GM12891 (cell line): Measurements from ENCODE around the gene MIA2. TPM values are rescaled to one million over a fixed set of nuclear protein-coding genes. Genes with fewer than 3 reads are reported as not detected.
"Not testable (repeated sequence)": the region's sequence is repeated elsewhere in the genome, so short reads cannot be mapped to it uniquely, and the experiment has no call there.

Experiments
- DNase-seq: peaks from one replicate; pipeline ENCODE4 v3.0.0; 2011; ENCODE audit warnings: low spot score; ENCODE audit not compliant: insufficient read length
- FAIRE-seq: peaks from 2 replicates; lab custom pipeline; 2011; peaks lifted over from hg19 to GRCh38; lab: Jason Lieb, UNC
- PAX5 ChIP-seq: IDR thresholded peaks from 2 replicates; pipeline ENCODE4 v1.6.1; 2011; ENCODE audit warnings: low read length, moderate library complexity, mild to moderate bottlenecking; ENCODE audit not compliant: insufficient read depth, severe bottlenecking
- POLR2A ChIP-seq: IDR thresholded peaks from 2 replicates; pipeline ENCODE4 v1.6.1; 2011; ENCODE audit warnings: low read depth, low read length, control low read depth
- POLR2AphosphoS5 ChIP-seq: IDR thresholded peaks from 2 replicates; pipeline ENCODE4 v1.6.1; 2011; ENCODE audit warnings: low read depth, low read length, control low read depth
- POU2F2 ChIP-seq: IDR thresholded peaks from 2 replicates; pipeline ENCODE4 v1.6.1; 2011; ENCODE audit warnings: low read depth, mild to moderate bottlenecking, control low read depth, low read length, moderate library complexity
- SPI1 ChIP-seq: IDR thresholded peaks from 2 replicates; pipeline ENCODE4 v1.6.1; 2011; ENCODE audit warnings: low read depth, low read length, control low read depth
- TAF1 ChIP-seq: IDR thresholded peaks from 2 replicates; pipeline ENCODE4 v1.6.1; 2011; ENCODE audit warnings: low read depth, low read length, control low read depth
- polyA plus RNA-seq: library from polyadenylated mRNA; unstranded; fragments of >200 nt; gene quantifications from one replicate; pipeline ENCODE4 v1.2.1, GENCODE V29; 2012; ENCODE audit warnings: low read depth, missing spikeins, inconsistent platforms; ENCODE audit not compliant: missing spikeins

Gene MIA2, protein sequence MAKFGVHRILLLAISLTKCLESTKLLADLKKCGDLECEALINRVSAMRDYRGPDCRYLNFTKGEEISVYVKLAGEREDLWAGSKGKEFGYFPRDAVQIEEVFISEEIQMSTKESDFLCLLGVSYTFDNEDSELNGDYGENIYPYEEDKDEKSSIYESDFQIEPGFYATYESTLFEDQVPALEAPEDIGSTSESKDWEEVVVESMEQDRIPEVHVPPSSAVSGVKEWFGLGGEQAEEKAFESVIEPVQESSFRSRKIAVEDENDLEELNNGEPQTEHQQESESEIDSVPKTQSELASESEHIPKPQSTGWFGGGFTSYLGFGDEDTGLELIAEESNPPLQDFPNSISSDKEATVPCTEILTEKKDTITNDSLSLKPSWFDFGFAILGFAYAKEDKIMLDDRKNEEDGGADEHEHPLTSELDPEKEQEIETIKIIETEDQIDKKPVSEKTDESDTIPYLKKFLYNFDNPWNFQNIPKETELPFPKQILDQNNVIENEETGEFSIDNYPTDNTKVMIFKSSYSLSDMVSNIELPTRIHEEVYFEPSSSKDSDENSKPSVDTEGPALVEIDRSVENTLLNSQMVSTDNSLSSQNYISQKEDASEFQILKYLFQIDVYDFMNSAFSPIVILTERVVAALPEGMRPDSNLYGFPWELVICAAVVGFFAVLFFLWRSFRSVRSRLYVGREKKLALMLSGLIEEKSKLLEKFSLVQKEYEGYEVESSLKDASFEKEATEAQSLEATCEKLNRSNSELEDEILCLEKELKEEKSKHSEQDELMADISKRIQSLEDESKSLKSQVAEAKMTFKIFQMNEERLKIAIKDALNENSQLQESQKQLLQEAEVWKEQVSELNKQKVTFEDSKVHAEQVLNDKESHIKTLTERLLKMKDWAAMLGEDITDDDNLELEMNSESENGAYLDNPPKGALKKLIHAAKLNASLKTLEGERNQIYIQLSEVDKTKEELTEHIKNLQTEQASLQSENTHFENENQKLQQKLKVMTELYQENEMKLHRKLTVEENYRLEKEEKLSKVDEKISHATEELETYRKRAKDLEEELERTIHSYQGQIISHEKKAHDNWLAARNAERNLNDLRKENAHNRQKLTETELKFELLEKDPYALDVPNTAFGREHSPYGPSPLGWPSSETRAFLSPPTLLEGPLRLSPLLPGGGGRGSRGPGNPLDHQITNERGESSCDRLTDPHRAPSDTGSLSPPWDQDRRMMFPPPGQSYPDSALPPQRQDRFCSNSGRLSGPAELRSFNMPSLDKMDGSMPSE (N-terminal part only)
- polyA plus RNA-seq, result 5.0 TPM

DNA sequence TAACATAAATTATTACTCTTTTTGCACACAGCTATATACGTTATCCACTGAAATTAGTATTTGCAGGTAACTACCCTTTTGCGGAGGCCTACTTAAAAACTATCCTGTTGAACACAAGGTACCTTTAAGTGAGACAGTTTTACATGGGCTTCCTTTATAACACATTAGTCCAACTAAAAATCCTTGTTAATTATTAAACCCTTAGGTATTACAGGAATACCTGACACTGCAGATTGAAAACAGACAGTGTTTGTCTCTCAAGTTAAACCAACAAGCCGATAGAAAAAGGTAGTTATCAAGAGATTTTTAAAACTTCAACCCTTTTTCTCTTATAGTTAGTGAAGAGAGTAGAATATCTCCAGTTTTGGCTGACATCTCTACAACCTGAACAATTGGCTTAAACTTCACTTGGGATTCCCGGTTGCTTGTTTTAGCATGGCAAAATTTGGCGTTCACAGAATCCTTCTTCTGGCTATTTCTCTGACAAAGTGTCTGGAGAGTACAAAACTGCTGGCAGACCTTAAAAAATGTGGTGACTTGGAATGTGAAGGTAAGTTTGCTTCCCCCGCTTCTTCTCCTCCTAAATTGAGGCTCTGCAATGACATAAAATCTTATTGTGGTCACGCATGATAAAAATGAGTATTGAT, at the start of gene MIA2:
Gene MIA2, plus strand, starts transcription at position 236 of the 647 bp plus-strand sequence. Its CDS starts 200 bp downstream, at position 436.
- DNase-seq (no peak), FAIRE-seq (no peak)
- TF ChIP-seq SPI1 (no peak), POLR2A (no peak), PAX5 (no peak), TAF1 (no peak), POU2F2 (no peak), POLR2AphosphoS5 (no peak)

DNA sequence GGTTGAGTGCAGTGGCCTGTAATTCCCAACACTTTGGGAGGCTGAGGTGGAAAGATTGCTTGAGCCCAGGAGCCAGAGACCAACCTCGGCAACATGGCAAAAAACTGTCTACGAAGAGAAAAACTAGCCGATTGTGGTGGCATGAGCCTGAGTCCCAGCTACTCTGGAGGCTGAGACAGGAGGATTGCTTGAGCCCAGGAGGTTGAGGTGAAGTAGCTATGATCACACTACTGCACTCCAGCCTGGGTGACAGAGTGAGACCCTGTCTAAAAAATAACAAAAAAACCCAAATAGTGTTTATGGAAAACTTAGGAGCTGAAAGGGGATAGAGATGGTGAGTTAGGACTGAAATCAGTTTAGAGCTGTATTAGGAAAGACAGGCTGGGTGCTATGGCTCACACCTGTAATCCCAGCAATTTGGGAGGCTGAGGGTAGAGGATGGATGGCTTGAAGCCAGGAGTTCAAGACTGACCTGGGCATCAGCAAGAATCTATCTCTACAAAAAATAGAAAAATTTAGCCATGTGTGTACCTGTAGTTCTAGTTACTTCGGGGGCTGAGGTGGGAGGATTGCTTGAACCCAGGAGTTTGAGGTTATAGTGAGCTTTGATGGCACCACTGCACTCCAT, 49.0 kb upstream of the MIA2 start:
- no peak for FAIRE-seq
- DNase-seq, result no peak
- TF ChIP-seq SPI1, result no peak
- TF ChIP-seq POU2F2, result peak; percentile 45; the same call in 1 of the 2 replicates
- TF ChIP-seq PAX5, result no peak
- peak; percentile 89 for TF ChIP-seq POLR2AphosphoS5
- peak; percentile 65 for TF ChIP-seq POLR2A
- no peak for TF ChIP-seq TAF1

DNA sequence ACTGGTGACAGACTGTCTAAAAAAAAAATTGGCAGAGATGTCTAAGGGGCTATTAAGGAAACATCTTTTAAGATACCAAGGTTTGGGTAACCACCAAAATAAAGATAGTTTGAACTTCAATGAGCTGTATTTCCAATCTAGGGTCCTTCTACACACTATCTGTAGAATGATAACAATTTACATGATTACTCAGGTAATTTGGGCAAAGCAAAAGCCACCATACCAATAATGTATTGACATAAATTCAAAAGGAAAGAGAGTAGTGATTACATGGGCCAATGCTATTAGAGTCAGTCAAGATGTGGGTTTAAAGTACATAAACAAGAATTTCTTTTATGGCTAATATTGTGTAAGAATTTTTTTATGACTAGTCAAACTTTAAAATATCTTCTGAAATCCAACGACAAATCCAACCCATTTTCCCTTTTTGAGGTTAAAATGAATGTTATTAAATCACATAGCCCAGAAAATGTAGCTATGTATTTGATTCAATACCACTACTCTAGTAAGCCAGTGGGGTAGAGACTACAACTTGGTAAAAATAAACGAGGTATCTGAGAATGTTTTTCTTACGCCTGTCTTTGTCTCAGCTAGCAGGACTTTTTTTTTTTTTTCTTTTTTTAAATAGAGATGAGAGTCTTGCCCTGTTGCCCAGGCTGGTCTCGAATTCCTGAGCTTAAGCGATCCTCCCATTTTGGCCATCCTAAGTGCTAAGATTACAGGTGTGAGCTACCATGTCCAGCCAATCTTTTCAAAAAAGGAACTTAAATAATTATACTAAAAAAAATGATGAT, 48.3 kb upstream of the MIA2 start:
- TF ChIP-seq POLR2AphosphoS5 (peak; percentile 60), SPI1 (no peak)
- FAIRE-seq (no peak), DNase-seq (no peak)

DNA sequence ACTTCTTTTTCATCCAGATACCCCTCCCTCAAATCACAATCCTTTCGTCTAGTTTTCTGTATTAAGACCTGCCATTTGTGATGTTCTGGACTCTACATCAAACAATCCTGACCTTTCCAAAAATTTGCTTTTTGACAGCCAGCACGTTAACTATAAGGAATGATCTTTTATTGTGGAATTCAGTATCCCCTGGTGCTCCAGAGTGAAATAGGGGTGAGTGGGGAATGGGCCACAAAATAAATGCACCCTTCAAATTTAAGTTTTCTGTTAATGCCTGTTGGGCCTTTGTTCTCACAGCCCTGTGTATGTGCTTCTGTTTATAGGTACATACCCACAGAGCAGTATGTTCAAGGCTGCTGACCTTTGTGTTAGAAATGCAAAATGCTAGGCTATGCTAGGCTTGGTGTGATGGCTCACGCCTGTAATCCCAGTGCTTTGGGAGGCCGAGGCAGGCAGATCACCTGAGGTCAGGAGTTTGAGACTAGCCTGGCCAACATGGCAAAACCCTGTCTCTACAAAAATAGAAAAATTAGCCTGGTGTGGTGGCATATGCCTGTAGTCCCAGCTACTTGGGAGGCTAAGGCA, 46.7 kb upstream of the MIA2 start:
- TF ChIP-seq PAX5 (no peak), POU2F2 (0 out of 2 replicates have a peak, but pooled peaks have one; percentile 17), POLR2AphosphoS5 (peak; percentile 42)
- FAIRE-seq (no peak), DNase-seq (no peak)

DNA sequence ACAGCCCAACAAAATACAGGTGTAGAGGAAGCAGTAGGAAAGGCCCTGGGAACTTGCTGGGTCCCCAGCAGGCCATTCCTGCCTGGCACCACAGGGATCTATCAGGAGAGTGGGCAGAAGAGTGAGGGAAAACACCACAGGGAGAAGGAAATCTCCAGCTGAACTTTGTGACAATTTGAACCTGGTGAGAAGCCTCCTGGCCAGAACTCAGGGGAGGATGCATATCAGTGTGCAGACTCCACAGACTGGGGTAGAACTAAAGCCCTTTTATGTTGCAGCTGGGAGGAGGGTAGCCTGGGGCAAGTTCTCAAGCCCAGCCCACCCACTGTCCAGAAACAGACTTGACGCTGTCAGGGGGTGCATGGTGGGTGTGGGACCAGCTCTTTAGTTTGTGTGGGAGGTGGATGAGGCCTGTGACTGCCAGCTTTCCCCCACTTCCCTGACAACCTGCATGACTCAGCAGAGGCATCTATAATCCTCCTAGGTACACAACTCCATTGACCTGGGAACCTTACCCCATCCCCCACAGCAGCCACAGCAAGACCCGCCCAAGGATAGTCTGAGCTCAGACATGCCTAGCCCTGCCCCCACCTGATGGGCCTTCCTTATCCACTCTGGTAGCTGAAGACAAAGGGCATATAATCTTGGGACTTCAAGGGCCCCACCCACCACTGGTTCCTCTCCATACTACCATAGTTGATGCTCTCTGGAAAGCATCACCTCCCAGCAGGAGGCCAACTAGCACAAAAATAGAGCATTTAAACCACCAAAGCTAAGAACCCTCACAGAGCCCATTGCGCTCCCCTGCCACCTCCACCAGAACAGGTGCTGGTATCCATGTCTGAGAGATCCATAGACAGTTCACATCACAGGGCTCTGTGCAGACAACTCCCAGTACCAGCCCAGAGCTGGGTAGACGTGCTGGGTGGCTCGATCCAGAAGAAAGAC, 29.8 kb upstream of the MIA2 start:
- TF ChIP-seq TAF1 (no peak), POLR2AphosphoS5 (no peak), POLR2A (no peak), POU2F2 (no peak), PAX5 (no peak), SPI1 (no peak)
- FAIRE-seq (no peak), DNase-seq (no peak)

DNA sequence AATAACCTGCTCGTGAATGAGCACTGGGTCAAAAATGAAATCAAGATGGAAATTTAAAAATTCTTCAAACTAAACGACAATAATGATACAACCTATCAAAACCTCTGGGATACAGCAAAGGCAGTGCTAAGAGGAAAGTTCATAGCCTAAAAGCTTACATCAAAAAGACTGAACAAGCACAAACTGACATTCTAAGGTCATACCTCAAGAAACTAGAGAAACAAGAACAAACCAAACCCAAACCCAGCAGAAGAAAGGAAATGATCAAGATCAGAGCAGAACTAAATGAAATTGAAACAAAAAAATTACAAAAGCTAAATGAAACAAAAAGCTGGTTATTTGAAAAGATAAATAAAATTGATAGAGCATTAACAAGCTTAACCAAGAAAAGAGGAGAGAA, 26.3 kb upstream of the MIA2 start:
- DNase-seq, FAIRE-seq: not testable (repeated sequence)

DNA sequence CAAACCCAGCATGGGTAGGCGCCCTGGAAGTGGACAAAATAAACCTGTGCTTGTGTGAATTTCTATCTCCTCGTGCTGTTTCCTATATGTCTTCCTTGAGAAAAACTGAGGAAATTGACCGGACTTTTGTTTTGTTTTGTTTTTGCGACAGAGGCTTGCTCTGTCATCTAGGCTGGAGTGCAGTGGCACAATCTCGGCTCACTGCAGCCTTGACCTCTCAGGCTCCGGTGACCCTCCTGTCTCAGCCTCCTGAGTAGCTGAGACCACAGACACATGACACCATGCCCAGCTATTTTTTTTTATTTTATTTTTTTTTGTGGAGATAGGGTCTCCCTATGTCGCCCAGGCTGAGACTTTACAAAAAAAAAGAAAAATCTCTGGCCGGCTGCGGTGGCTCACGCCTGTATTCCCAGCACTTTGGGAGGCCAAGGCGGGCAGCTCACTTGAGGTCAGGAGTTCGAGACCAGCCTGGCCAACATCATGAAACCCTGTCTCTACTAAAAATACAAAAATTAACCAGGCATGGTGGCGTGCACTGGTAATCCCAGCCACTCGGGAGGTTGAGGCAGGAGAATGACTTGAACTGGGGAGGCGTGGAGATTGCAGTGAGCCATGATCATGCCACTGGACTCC, 22.5 kb upstream of the MIA2 start:
- FAIRE-seq (no peak), DNase-seq (no peak)
- TF ChIP-seq POLR2AphosphoS5, result no peak
- no peak for TF ChIP-seq SPI1
- TF ChIP-seq TAF1, result no peak
- TF ChIP-seq POLR2A, result no peak
- TF ChIP-seq POU2F2, result no peak
- no peak for TF ChIP-seq PAX5
